Measurements from ENCODE around the gene TRPM2.
"Not testable (repeated sequence)": the region's sequence is repeated elsewhere in the genome, so short reads cannot be mapped to it uniquely, and the experiment has no call there.

TRPM2 gene

DNA sequence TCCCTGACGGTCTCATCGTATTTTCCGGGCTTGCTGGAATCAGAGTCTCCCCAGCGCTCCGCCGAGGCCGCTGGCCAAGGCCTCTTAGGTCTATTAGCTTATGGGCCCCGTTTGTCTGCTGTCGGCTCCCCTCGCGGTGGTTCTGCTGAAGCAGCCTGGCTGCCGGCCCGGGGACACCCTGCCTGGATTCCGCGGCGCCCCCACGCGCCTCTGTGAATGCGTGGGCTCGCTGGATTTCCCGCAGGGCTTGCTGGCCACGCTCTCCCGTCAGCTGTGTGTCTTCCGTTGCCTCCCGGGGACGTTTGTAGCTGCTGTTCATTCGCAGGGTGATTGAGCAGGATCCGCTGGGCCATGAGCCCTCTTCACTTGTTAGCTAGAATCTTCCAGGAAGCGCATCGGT, 110.3 kb downstream of the TRPM2 start:
- DNase-seq (ENCODE audit: low read depth in 2 of 2), result no peak

DNA sequence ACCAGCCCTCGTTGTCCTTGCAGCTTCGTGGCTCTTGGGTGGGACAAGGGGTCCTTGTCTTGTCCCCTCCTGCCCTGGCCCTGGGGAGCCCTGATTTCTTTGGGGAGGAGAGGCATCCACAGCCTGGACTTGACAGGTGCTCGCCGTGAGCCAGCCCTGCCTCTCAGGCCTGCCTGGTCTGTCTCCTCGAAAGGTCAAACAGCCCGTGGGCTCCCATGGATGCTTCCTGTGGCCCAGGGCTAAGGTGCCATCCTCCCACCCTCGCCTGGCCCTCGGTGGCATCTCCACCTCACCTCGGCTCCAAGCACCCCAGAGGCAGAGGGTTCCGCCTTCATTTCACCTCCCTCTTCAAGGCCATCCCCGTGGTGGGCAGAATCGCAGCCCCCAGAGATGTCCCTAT, 110.9 kb downstream of the TRPM2 start:
- no peak for DNase-seq (ENCODE audit: low read depth in 2 of 2)

DNA sequence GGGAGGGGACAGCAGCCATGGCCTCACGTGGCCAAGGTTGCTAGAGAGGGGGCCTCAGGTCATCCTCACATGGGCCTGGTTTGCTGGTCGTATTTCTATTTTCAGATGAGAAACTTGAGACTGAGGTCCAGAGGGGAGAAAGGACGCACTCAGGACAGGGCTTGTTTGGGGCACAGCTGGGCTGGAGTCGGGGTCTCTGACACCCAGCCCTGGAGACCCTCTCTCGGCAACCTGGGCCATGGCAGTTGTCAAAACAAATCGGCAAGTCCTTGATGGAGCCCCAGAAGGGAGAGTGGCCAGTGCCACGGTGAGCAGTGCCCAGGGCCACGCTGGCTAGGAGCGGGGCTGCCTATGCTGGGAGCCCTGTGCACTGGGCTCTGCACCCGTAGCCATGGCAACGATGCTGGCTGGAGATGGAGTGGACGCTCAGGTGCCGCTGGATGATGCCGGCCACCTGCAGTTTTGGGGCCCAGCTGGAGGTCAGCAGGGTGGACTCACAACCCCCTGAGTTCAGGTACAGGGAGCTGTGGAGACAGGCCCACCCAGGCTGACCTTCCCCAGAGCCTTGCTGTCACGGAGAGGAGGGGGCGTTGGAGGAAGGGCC, 113.0 kb downstream of the TRPM2 start:
- DNase-seq (ENCODE audit: low read depth in 2 of 2), result no peak

- no peak for DNase-seq (ENCODE audit: low read depth in 2 of 2)
These were observed 113.8 kb downstream of the TRPM2 start for GRCh38 chr21:44466996-44467858.

DNA sequence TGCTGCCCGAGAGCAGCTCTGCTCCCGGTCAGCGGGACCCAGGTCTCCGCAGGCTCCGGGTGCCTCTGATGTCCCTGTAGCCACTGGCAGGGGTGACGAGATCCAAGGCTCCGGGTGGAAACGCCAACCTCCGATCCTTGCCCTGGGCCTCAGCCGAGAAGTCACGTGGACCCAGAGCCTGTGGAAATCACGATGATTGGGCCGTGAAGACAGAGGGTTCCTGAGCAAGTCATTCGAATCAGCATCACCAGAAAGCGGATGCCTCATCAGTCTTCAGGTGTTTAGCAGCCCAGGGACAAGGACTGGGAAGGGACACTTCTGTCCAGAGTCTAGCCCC, 114.4 kb downstream of the TRPM2 start:
- no peak for DNase-seq (ENCODE audit: low read depth in 2 of 2)

GRCh38 chr21:44471341-44471740, 117.9 kb downstream of the TRPM2 start:
- DNase-seq (ENCODE audit: low read depth in 2 of 2), result no peak

DNA sequence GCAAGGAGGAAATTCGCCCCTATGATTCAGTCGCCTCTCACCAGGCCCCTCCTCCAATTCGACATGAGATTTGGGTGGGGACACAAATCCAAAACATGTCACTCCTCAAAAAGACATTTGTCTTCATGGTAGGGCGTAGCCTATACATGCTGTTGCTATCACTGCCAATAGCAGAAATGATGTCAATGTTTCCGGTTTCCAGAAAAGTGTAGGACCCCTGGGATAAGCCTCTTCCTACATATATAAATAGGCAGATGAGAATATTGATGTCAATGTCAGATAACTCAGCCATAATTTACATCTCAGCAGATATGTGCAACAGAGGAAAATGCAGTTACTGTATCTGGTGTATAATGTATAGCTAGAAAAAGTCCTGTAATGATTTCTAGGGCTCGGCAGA, 118.6 kb downstream of the TRPM2 start:
- DNase-seq (ENCODE audit: low read depth in 2 of 2), result no peak

GRCh38 chr21:44473915-44474555, 120.6 kb downstream of the TRPM2 start:
- no peak for DNase-seq (ENCODE audit: low read depth in 2 of 2)

GRCh38 chr21:44475266-44475845, 121.9 kb downstream of the TRPM2 start:
- DNase-seq (ENCODE audit: low read depth in 2 of 2), result no peak

DNA sequence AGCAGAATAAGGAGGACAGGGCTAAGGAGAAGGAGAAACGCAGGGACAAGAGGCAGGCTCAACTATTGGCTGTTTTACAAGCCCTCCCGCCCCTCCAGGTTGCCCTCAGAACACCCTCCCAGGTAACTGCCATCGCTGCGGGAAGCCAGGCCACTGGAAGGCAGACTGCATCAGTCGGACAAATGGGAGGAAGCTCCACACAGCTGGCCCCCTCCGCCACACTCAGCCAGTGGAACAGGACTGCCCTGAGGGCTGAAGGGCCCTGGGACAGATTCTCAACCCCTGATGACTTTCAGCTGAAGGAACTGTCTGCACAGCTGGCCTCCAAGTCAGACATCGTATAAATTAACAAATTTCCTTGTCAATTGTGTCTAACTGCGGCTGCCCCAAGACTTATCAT, 123.7 kb downstream of the TRPM2 start:
- DNase-seq (ENCODE audit: low read depth in 2 of 2), result no peak

DNA sequence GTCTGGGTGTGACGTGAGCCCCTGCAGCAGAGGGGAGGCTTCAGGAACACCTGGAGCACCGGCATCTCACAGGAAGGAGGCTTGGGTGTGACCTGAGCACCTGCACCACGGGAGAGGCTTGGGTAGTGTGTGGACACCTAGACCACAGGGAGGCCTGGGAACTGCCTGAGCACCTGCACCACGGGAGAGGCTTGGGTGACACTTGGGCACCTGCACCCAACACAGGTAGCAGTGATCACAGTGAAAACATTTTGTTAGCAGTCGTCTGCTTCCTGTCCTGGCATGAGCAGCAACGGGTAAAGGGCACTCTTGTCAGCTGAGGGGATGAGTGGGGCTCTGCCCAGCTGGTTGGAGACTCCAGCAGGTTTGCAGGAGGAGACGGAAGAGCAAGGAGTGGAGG, 124.3 kb downstream of the TRPM2 start:
- no peak for DNase-seq (ENCODE audit: low read depth in 2 of 2)

GRCh38 chr21:44478124-44478800, 124.8 kb downstream of the TRPM2 start:
- DNase-seq (ENCODE audit: low read depth in 2 of 2), result no peak

- DNase-seq (ENCODE audit: low read depth in 2 of 2), result no peak
These were observed 125.4 kb downstream of the TRPM2 start for GRCh38 chr21:44478801-44479167.

DNA sequence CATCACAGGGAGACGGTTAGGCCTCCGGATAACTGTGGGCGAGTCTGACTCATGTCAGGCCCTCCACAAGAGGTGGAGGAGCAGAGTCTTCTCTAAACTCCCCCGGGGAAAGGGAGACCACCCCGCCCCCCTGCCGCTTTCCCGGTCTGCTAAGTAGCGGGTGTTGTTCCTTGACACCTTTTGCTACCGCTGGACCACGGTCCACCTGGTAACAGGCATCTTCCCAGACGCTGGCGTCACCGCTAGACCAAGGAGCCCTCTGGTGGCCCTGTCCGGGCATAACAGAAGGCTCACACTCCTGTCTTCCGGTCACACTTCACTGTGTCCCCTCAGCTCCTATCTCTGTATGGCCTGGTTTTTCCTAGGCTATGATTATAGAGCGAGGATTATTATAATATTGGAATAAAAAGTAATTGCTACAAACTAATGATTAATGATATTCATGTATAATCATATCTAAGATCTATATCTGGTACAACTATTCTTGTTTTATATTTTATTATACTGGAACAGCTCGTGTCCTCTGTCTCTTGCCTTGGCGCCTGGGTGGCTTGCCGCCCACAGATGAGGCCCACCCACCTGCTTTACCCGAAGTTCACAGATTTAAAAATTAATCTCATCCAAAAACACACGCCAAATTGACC, 126.3 kb downstream of the TRPM2 start:
- not testable (repeated sequence) for DNase-seq (ENCODE audit: low read depth in 2 of 2)

DNA sequence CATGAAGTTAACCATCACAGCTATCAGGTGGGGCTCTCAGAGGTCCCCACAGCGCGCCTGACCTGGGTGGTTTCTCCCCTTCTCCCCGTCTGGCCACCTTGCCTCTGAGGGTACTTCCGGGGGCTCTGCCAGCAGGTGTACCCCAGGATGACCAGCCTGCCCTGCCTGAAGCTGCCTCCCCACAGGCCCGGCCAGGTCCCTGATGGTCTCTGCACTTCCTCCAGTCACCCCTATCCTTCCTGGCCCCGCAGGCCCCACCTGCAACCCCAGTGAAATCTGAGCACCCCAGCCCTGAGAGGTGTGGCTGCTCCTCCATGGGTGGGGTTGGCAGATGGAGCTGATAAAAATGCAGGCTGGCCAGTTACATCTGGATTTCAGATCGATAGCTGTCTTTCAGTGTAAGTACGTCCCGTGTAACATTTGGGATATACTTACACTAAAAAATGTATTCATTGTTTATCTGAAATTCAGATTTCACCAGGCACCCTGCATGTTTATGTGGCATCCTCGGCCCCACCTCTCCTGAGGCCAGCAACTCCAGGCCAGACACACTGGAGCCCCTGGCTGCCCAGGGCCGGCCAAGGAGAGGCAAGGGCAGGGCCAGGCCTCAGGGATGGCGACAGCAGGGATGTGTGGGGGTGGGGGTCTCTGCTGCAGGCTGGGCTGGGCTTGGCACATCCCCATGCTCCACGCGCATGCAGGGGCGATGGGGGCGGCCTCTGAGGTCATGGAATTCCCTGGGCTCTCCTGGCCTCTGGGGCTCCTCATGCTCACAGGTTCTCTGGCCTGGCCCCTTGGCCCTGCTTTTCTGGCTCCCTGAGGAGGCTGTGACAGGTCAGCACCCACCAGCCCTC, 127.0 kb downstream of the TRPM2 start:
- DNase-seq (ENCODE audit: low read depth in 2 of 2), result no peak

DNA sequence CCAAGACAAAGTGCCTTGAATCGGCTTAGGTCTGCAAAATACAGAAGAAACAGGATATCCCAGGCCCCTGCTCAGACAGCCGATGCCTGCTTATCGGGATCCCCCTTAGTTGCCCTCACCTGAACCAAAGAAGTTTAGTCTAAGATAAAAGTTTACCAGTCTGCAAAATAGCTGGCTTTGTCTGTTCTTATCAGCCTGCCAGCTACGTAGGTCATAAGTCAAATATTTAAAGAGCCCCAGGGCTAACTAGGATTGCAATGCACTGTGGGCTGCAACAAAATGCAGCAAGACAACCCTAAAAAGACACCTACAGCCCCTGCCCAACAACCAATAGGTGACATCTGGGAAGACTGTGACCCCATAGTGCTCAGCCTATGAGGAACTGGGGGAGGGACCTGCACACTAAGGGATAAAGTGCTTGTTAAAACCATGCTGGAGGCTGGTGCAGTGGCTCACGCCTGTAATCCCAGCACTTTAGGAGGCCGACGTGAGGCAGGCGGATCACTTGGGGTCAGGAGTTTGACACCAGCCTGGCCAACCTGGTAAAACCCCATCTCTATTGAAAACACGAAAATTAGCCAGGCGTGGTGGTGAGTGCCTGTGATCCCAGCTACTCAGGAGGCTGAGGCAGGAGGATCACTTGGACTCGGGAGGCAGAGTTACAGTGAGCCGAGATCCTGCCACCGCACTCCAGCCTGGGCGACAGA, 129.3 kb downstream of the TRPM2 start:
- no peak for DNase-seq (ENCODE audit: low read depth in 2 of 2)

- DNase-seq (ENCODE audit: low read depth in 2 of 2), result no peak
These were observed 130.1 kb downstream of the TRPM2 start for GRCh38 chr21:44483288-44484237.

- no peak for DNase-seq (ENCODE audit: low read depth in 2 of 2)
These were observed 131.3 kb downstream of the TRPM2 start for GRCh38 chr21:44484498-44485253.

All from fibroblast of skin of left quadriceps (primary cell).